Panc1 (cell line): ENCODE results near the gene BOLA1.
"Not testable (repeated sequence)": the region's sequence is repeated elsewhere in the genome, so short reads cannot be mapped to it uniquely, and the experiment has no call there.

ENCODE experiments used
- POLR2AphosphoS5 ChIP-seq: IDR thresholded peaks from 2 replicates; pipeline ENCODE4 v1.6.1; 2012; ENCODE audit warnings: mild to moderate bottlenecking, low read depth, low read length, moderate library complexity
- SIN3A ChIP-seq: IDR thresholded peaks from 2 replicates; pipeline ENCODE4 v1.6.1; 2012; ENCODE audit warnings: low read depth, mild to moderate bottlenecking, low read length, moderate library complexity, borderline replicate concordance; ENCODE audit not compliant: insufficient read depth
- TCF7L2 ChIP-seq: IDR thresholded peaks from 2 replicates; pipeline ENCODE4 v1.6.1; 2011; ENCODE audit warnings: mild to moderate bottlenecking, low read depth, low read length, inconsistent platforms
- TF ChIP-seq, protein P1 (sequence below): fragments of 450-650 bp; IDR thresholded peaks from 2 replicates; pipeline ENCODE4 v1.5.1; 2017; ENCODE audit warnings: mild to moderate bottlenecking
- TF ChIP-seq, protein P2 (sequence below), 2 experiments: IDR thresholded peaks; 2 replicates each; pipeline ENCODE4 v1.6.1; 2011 to 2012; ENCODE audit warnings: low read depth in 2 of 2, control low read depth in 1 of 2, low read length in 1 of 2, mild to moderate bottlenecking in 1 of 2, moderate library complexity in 1 of 2; ENCODE audit not compliant: insufficient read depth in 1 of 2

DNA sequence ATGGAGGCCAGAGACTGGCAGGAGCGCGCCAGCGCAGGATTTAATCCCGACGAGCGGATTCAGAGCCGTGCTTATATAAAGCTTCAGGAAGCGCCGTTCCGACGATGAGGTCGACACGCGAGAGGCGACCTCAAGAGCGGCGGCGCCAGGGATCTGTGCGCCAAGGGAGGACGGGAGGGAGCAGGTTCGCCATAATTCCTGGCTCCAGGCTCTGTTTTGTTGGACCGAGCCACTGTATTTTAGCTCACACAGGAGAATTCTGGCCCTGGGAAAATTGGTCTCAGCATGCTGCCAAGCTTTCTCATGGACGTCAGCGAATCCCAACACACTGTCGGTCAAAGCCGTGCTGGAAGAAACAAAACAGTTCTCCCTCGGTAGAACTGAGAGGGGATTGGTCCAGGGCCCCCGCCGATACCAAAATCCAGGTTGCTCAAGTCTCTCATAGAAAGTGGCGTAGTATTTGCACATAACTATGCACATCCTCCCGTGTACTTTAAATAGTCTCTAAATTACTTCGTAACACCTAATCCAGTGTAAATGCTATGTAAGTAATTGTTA is 37.8 kb upstream of the BOLA1 start:
- TF ChIP-seq, protein P1, sequence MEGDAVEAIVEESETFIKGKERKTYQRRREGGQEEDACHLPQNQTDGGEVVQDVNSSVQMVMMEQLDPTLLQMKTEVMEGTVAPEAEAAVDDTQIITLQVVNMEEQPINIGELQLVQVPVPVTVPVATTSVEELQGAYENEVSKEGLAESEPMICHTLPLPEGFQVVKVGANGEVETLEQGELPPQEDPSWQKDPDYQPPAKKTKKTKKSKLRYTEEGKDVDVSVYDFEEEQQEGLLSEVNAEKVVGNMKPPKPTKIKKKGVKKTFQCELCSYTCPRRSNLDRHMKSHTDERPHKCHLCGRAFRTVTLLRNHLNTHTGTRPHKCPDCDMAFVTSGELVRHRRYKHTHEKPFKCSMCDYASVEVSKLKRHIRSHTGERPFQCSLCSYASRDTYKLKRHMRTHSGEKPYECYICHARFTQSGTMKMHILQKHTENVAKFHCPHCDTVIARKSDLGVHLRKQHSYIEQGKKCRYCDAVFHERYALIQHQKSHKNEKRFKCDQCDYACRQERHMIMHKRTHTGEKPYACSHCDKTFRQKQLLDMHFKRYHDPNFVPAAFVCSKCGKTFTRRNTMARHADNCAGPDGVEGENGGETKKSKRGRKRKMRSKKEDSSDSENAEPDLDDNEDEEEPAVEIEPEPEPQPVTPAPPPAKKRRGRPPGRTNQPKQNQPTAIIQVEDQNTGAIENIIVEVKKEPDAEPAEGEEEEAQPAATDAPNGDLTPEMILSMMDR, result not testable (repeated sequence)
- TF ChIP-seq, protein P2, sequence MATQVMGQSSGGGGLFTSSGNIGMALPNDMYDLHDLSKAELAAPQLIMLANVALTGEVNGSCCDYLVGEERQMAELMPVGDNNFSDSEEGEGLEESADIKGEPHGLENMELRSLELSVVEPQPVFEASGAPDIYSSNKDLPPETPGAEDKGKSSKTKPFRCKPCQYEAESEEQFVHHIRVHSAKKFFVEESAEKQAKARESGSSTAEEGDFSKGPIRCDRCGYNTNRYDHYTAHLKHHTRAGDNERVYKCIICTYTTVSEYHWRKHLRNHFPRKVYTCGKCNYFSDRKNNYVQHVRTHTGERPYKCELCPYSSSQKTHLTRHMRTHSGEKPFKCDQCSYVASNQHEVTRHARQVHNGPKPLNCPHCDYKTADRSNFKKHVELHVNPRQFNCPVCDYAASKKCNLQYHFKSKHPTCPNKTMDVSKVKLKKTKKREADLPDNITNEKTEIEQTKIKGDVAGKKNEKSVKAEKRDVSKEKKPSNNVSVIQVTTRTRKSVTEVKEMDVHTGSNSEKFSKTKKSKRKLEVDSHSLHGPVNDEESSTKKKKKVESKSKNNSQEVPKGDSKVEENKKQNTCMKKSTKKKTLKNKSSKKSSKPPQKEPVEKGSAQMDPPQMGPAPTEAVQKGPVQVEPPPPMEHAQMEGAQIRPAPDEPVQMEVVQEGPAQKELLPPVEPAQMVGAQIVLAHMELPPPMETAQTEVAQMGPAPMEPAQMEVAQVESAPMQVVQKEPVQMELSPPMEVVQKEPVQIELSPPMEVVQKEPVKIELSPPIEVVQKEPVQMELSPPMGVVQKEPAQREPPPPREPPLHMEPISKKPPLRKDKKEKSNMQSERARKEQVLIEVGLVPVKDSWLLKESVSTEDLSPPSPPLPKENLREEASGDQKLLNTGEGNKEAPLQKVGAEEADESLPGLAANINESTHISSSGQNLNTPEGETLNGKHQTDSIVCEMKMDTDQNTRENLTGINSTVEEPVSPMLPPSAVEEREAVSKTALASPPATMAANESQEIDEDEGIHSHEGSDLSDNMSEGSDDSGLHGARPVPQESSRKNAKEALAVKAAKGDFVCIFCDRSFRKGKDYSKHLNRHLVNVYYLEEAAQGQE (IDR thresholded peaks at IDR 0.05; ENCODE audit: insufficient read depth in 1 of 2, low read depth in 2 of 2, low read length in 1 of 2), result not testable (repeated sequence)
- not testable (repeated sequence) for TF ChIP-seq POLR2AphosphoS5, TCF7L2, SIN3A
